ENCODE measurements around the gene KRT36. TPM values are rescaled to one million over a fixed set of nuclear protein-coding genes. Genes with fewer than 3 reads are reported as not detected.

KRT36 gene
- total and polyA plus RNA-seq, 2 donors (not counting 1 experiment from before 2014, with no cell fraction given), result not detected

- intact Hi-C loops (cut with micrococcal nuclease), result no loop called here
- ChIA-PET CTCF (no interaction called here), POLR2A (no interaction called here)
- H3K4me3 ChIP-seq (ENCODE audit: control extremely low read depth in 1 of 5, extremely low read depth in 1 of 5, insufficient read depth in 1 of 5, low read depth in 2 of 5, low read length in 4 of 5), result no peak within 1 kb of the TSS
- no peaks in the 10 kb centered on the region for H4K20me1 ChIP-seq (ENCODE audit: control insufficient read depth, insufficient read depth, low read length, poor library complexity, severe bottlenecking)
- H2AFZ ChIP-seq (ENCODE audit: insufficient read depth, low read depth, low read length, poor library complexity, severe bottlenecking), result no peak within 1 kb of the TSS
- no peaks in the 10 kb centered on the region for H3K9me3 ChIP-seq (ENCODE audit: control extremely low read depth in 1 of 3, control insufficient read depth in 2 of 3, insufficient read depth in 1 of 3, low read length in 2 of 3)
- WGBS (ENCODE audit: insufficient coverage), result 89% methylated on average over 16 of the region's 17 CpGs
- peaks cover 0 to 3% of the 10 kb centered on the region in 2 donors for H3K4me1 ChIP-seq (ENCODE audit: control insufficient read depth in 2 of 2, insufficient read depth in 2 of 2, low read length in 2 of 2)
- H3K27ac ChIP-seq (ENCODE audit: low read length in 2 of 2), result no peak within 1 kb of the TSS
- H3K27me3 Mint-ChIP-seq, result peaks cover 8% of the 10 kb centered on the region
- TF ChIP-seq CTCF (IDR thresholded peaks at IDR 0.05) (no peak), EZH2 (IDR thresholded peaks at IDR 0.05; ENCODE audit: borderline replicate concordance, insufficient read depth, low read depth, low read length, poor library complexity, severe bottlenecking) (no peak)
- H3K9ac ChIP-seq (ENCODE audit: low read length), result no peak within 1 kb of the TSS
- H3K4me3 Mint-ChIP-seq, result no peak within 1 kb of the TSS
- no peaks in the 10 kb centered on the region for H3K27me3 ChIP-seq (replicated peaks in 1 of 4; ENCODE audit: control extremely low read depth in 1 of 4, control insufficient read depth in 3 of 4, insufficient read depth in 4 of 4, low read length in 3 of 4)
- H3K27ac Mint-ChIP-seq, result no peak within 1 kb of the TSS
- peaks cover 3% of the 10 kb centered on the region for H3K4me1 Mint-ChIP-seq
- H3K79me2 ChIP-seq (ENCODE audit: control insufficient read depth, insufficient read depth, low read length), result no peaks in the 10 kb centered on the region
- no peak for ATAC-seq (ENCODE audit: low read depth)
- H3K9me3 Mint-ChIP-seq (ENCODE audit: insufficient read depth), result no peaks in the 10 kb centered on the region
- H3K4me2 ChIP-seq (replicated peaks; ENCODE audit: low read depth, low read length, poor library complexity, severe bottlenecking), result no peak within 1 kb of the TSS
- H3K36me3 ChIP-seq (replicated peaks in 1 of 2; ENCODE audit: control extremely low read depth in 1 of 2, control insufficient read depth in 1 of 2, extremely low read depth in 1 of 2, insufficient read depth in 2 of 2, low read length in 1 of 2), result no peaks in the 10 kb centered on the region
- no peak for DNase-seq
These were observed 15.5 kb upstream of the KRT36 start, which contains the start of gene KRT13 for GRCh38 chr17:41505007-41505808. KRT13 (minus strand) TSS chr17:41505612; CDS start chr17:41505550, 62 bp downstream.

GRCh38 chr17:41504246-41504977 lies 14.7 kb upstream of the KRT36 start:
- Histone ChIP-seq H3K27ac (ENCODE audit: low read length in 2 of 2) (no peak overlapping the region), H3K9ac (ENCODE audit: low read length) (no peak overlapping the region), H3K36me3 (replicated peaks in 1 of 2; ENCODE audit: control extremely low read depth in 1 of 2, control insufficient read depth in 1 of 2, extremely low read depth in 1 of 2, insufficient read depth in 2 of 2, low read length in 1 of 2) (no peaks in the 10 kb centered on the region), H3K4me1 (ENCODE audit: control insufficient read depth in 2 of 2, insufficient read depth in 2 of 2, low read length in 2 of 2) (peaks cover 0 to 3% of the 10 kb centered on the region in 2 donors), H4K20me1 (ENCODE audit: control insufficient read depth, insufficient read depth, low read length, poor library complexity, severe bottlenecking) (no peaks in the 10 kb centered on the region), H3K27me3 (replicated peaks in 1 of 4; ENCODE audit: control extremely low read depth in 1 of 4, control insufficient read depth in 3 of 4, insufficient read depth in 4 of 4, low read length in 3 of 4) (peaks cover 0 to 3% (median 0%) of the 10 kb centered on the region in 4 experiments), H3K4me2 (replicated peaks; ENCODE audit: low read depth, low read length, poor library complexity, severe bottlenecking) (no peak overlapping the region), H3K4me3 (ENCODE audit: control extremely low read depth in 1 of 5, extremely low read depth in 1 of 5, insufficient read depth in 1 of 5, low read depth in 2 of 5, low read length in 4 of 5) (no peak overlapping the region), H3K79me2 (ENCODE audit: control insufficient read depth, insufficient read depth, low read length) (no peaks in the 10 kb centered on the region), H3K9me3 (ENCODE audit: control extremely low read depth in 1 of 3, control insufficient read depth in 2 of 3, insufficient read depth in 1 of 3, low read length in 2 of 3) (peaks cover 0 to 3% (median 0%) of the 10 kb centered on the region in 3 donors), H2AFZ (ENCODE audit: insufficient read depth, low read depth, low read length, poor library complexity, severe bottlenecking) (no peak overlapping the region)
- ChIA-PET POLR2A (no interaction called here), CTCF (no interaction called here)
- TF ChIP-seq EZH2 (IDR thresholded peaks at IDR 0.05; ENCODE audit: borderline replicate concordance, insufficient read depth, low read depth, low read length, poor library complexity, severe bottlenecking), result no peak
- TF ChIP-seq CTCF (IDR thresholded peaks at IDR 0.05), result no peak
- ATAC-seq (ENCODE audit: low read depth) (no peak), DNase-seq (no peak)
- peaks cover 16% of the 10 kb centered on the region for H3K27me3 Mint-ChIP-seq
- H3K9me3 Mint-ChIP-seq (ENCODE audit: insufficient read depth), result no peaks in the 10 kb centered on the region
- H3K4me1 Mint-ChIP-seq, result peaks cover 3% of the 10 kb centered on the region
- no peak overlapping the region for H3K27ac Mint-ChIP-seq
- intact Hi-C loops (cut with micrococcal nuclease), result no loop called here
- no peak overlapping the region for H3K4me3 Mint-ChIP-seq
- WGBS (ENCODE audit: insufficient coverage), result 77% methylated on average over 3 of the region's 8 CpGs
